GM08714 (cell line): ENCODE data around the gene MPPED1.

Experiments
- H3K4me3 ChIP-seq: fragments of 200-500 bp; sonication (Bioruptor generic); 2 replicates; pipeline ENCODE4 v1.5.1; 2014; ENCODE audit warnings: mild to moderate bottlenecking, low read length, inconsistent platforms
- ZNF274 ChIP-seq: IDR thresholded peaks from 2 replicates; pipeline ENCODE4 v1.6.1; 2012; ENCODE audit warnings: mild to moderate bottlenecking, low read depth, low read length

MPPED1 gene

DNA sequence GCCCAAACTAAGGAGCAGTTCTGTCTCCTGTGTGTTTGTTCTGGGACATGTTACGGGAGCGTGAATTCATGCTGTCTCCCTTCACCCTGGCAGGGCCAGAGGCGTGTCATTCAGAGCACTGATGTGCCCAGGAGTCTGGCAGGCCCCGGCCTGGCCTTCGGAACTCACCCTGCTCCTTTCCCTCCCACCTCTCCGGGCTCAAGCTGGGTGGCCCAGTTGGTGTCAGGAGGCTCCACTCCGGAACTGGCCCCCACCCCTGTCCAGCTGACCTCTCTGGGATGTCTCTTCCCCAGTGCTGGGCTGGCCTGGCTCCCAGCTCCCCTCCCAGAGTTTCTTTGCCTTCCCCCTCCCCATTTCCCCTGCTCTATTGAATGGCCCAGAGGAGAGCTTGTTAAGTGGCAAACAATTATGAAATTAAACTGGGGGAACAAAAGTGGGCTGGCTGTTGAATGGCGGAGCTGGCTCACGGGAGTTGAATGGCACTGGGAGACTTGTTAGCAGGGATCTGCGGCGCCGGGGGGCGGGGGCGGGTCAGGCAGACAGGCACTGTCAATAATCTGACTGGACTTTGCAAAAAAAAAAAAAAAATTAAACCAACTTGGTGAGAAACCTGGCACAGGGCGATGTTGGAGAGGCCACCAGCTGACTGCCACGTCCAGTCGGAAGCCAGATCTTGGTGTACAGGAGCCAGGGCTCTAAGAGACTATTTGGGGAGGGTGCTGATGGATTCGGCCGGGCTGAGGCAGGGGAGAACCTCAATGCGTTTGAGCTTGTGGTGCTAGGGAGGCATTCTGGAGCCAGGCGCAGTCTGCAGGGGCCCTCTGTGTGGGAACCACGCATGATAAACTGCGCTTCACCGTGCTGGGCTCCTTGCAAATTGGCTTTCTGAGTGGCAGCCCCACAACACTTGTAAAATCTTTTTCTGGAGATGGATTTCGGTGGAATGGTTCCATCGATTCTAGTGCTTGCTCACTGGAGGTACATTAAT, 1.3 kb downstream of the MPPED1 start:
- TF ChIP-seq ZNF274 = no peak
- H3K4me3 ChIP-seq = no peak overlapping the region

DNA sequence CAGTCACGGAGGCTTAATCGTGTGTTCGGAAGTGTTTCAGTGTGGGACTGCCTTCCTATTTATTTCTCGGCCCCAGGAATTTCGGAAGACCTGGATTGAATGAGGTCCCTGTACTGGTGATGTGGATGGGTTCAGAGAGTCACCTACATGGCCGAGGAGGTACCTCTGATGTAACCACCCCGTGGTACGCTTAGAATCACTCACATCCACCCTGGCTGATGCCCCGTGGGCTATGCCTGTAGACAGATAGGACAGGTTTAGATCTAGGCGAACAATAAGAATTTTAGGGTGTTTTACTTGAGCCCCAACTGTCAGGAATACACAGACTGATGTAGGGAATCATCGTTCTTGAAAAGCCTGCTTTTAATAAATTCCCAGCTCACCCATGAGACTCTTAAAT, 2.0 kb downstream of the MPPED1 start:
- no peak overlapping the region for H3K4me3 ChIP-seq
- no peak for TF ChIP-seq ZNF274

DNA sequence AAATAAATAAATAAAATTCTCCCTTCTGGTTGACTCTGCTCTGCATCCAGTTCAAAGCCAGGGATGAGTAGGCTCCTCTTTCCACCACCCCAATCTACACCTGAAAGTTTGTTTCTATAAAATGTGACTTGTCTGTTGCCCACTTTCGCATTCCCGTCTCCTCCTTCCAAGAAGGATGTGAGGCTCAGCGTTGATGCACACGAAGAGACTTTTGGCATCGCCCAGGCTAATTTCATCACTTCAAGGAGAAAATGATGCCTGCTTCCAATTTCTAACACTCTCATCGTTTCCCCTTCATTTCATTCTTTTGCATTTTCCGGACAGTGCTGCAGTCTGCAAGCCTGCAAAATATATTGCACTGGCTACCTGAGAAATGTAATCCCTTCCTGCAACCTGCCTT, 3.9 kb downstream of the MPPED1 start:
- H3K4me3 ChIP-seq = no peak overlapping the region
- no peak for TF ChIP-seq ZNF274

DNA sequence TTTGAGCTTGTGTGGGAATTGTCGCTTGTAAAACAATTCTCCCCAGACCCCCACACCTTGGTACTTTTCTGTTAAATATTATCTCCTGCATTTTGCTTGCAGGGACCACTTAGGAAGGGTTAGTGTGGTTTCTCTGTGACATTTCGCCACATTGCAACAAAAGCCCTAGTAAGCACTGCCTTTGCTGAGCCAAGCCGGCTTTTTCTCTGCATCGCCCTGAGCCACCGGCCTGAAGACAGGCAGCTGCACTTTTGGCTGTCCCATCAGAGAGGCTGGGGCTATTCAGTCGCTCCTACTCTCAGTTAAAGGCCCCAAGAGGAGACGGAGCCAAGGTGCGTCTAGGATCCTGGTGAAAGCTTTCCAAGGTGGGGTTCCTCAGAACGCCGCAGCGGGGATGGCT, 5.7 kb downstream of the MPPED1 start:
- no peak for TF ChIP-seq ZNF274

DNA sequence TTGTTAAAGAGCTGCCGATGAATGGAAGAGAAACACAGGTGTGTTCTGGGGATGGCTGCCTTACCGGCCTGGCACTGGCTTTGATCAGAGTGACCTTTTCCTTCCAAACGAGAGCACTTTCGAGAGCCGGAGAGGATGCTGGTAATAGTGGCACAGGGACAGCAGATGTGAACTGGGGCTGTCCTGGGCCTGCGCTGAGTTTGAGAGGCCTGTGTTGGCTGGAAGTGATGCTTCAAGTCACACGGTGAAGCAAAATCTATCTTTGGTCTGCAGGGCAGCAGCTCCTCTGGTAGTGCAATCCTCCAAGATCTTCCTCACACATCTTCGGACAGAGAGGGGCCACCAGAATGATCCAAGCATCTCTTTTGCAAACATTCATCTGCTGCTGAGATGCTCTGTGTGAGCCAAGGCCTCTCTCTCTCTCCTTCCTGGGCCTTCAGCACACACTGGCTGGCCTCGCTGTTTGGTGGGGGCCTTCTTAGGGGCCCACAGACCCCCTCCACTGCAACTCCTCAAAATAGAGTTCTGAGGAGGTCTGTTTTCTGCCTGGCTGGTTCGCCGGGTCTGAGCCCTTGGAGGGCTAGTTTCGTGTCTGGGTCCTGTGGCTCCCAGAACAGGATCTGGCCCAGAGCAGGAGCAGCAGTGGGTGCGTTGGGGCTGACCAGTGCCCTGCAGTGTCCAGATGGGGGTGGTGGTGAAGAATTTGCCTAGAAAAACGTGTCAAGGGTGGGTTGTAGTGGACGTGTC, 6.4 kb downstream of the MPPED1 start:
- no peak overlapping the region for H3K4me3 ChIP-seq

More for the DNA sequence above, 5.7 kb downstream of the MPPED1 start:
- H3K4me3 ChIP-seq = no peak overlapping the region

DNA sequence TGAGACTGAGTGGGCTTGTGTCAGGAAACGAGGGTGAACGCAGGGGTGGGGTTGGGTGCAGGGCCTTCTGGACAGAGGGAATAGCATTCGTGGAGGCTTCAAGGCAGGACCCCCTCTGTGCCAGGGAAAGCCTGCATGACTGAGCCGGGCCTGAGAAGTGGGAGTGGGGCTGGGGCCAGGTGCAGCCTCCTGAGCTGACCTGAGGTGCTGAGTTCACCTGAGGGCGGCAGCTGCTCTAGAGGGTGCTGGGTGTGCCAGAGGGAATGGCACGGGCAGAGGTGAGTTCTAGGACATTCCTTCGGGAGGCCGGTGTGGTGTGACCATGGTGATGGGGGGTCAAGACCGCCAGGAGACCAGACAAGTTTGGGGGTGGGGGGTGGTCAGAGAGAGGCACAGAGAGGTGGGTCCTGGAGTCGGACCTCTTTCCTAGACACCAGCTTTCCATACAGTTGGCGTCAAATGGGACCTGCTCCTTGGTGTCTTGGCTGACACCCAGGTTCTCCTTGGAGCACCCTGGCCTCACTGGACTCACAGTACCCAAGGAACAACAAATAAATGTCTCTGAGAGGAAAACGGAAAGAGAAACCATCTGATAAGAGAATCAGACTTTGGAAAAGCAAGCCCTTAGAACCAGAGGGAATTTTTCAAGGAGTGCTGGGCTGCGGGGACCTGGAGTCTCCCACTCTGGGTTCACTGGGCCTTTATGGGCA, 7.7 kb downstream of the MPPED1 start:
- TF ChIP-seq ZNF274 = no peak
- H3K4me3 ChIP-seq = no peak overlapping the region

More for the DNA sequence above, 6.4 kb downstream of the MPPED1 start:
- no peak for TF ChIP-seq ZNF274

DNA sequence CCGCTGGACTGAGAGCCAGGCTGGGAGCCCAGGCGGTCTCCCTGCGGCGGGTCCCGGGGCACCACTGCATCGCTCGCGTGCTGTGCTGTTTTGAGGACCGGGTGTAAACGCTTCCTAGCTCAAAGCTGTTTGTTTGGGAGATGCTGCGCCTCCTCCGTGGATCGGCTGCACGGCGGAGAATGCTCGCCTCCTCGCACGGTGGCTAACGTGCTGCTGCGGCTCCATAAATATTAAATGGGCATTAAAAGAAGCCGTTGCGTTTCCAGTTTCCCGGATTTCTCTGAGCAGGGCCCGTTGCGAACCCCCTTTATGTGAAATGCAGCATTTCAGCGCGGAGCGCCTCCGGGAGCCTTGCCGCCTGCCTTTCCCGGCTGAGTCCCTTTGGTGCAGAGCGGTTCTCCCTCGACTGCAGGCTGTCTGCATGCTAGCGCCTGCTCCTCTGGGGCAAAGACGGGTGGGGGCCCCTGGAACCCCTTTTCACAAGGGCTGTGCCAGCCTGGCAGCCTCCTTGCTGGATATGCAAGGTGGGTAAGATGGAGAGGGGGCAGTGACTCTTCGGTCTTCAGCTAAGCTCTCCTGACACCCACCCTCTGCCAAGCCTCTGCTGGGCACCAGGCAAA, 9.3 kb downstream of the MPPED1 start:
- no peak overlapping the region for H3K4me3 ChIP-seq
- TF ChIP-seq ZNF274 = no peak

DNA sequence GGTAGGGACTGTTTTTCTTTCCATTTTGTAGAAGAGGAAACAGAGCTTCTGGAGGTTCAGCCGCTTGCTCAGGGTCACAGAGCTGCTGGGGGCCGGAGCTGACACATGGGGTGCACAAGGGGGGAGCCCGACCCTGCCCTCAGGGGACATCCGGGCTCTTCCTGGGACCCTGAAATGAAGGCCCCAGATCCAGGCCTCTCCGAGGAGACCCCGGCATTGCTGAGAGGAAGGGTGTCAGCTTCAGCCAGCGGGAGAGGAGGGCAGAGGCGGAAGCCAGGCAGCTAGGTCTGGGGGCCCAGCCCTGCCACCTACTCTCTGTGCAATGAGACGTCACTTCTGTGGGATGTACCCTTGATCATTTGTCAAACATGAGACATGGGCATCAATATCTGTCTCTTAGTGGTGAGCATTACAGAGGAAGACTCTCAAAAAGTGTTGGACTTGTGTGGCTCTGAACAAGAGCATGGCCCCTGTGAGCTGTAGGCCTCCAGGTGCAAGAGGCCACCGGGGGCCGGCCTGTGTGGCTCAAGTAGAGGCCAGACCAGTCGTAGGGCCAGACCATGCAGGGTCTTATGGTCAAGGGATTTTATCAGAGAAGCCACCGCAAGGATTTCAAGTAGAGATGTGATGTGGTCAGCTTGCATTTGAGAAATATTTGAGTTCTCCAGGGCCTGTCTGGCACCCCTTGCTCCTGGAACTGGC, 10.3 kb downstream of the MPPED1 start:
- H3K4me3 ChIP-seq = no peak overlapping the region
- TF ChIP-seq ZNF274 = no peak

DNA sequence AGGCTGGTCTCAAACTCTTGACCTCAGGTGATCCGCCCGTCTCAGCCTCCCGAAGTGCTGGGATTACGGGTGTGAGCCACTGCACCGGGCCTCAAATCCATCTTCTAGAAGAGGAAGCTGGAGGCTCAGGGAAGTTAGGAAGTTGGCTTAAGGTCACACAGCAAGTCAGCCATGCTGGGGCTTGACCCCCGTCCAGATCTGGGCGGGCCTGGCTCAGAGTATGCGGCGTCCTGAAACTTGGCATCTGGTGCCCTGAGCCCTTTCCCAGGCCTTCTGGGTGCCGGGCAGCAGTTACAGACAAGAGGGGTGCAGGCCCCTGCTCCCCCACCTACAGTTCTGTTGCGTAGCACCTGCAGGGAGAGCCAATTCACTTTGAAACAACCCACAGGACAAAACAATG, 11.2 kb downstream of the MPPED1 start:
- no peak overlapping the region for H3K4me3 ChIP-seq
- TF ChIP-seq ZNF274 = no peak

DNA sequence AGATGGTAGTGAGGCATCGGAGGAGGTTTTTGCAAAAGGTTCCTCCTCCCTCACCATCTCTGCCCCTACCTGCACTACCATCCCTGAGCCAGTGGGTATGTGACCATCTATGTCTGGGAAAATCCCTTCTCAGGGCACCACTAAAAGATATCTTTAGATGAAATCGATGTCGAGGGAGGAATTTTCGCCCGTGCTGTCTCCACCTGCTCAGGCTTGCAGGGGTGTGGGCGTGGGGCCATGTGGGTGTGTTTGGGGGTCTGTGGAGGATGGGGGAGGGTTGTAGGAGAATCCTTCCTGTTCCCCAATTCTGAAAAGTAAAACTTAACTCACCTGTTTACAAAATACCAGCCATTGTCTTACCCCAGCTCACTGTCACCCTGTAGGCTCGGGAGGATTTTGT, 12.4 kb downstream of the MPPED1 start:
- TF ChIP-seq ZNF274 = no peak
- H3K4me3 ChIP-seq = no peak overlapping the region

DNA sequence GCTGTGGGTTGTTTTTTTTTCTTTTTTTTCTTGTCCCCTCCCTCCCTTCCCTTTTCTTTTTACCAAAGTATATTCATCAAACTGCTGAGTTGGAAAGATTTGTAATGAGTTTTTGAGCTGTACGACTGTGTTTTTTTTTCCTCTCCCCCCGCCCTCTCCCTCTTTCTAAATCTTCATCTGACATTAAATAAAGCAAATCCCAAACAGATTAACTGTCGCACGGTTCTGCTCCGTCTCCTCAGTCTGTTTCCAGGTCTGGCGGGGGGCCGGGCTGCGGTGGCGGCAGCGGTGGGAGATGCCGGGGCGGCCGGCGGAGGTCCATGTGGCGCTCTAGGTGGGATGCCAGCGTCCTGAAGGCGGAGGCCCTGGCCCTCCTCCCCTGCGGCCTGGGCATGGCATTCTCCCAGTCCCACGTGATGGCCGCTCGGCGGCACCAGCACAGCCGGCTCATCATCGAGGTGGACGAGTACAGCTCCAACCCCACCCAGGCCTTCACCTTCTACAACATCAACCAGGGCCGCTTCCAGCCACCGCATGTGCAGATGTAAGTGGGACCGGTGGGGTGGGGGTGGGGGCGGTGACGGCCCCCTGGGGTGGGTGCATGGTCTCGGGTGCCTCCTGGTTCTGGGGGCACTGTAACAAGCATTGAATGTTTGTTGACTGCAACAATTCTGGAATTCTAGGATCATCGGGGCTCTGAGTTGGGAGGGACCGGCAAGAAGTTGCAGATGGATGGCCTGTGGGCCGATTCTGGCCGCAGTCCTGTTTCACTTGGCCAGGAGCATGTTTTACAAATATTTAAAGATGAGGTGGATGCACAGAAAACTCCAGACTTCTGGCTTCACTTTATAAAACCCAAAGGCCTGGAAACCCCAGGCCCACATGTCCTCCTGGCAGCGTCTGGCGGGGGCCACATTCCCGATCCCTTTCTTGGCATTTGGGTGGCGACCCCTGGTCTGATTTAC, 13.1 kb downstream of the MPPED1 start:
- H3K4me3 ChIP-seq = no peak overlapping the region
- TF ChIP-seq ZNF274 = no peak
